ENCODE results near the gene CD248.

- TF ChIP-seq CTCF (IDR thresholded peaks at IDR 0.05) (no peak), POLR2A (IDR thresholded peaks at IDR 0.05) (no peak), EP300 (IDR thresholded peaks at IDR 0.05) (no peak)
Observed at GRCh38 chr11:66265531-66266377, 51.1 kb downstream of the CD248 start.
